Hindlimb muscle (tissue), 1 donor: ENCODE data around the gene DNER. TPM values are rescaled to one million over a fixed set of nuclear protein-coding genes. Genes with fewer than 3 reads are reported as not detected.
A peak's percentile ranks its signal among the peaks of the same experiment; 100 is the strongest.
"Not testable (repeated sequence)": the region's sequence is repeated elsewhere in the genome, so short reads cannot be mapped to it uniquely, and the experiment has no call there.

Experiments
- DNase-seq: peaks from one replicate; pipeline ENCODE4 v3.0.0-alpha.2; 2013
- polyA plus RNA-seq: library from polyadenylated mRNA; unstranded; fragments of 120-200 nt; gene quantifications from one replicate; pipeline ENCODE4 v1.2.1, GENCODE V29; 2013; ENCODE audit not compliant: insufficient read length

Gene DNER
- polyA plus RNA-seq, 1 donor = 1.1 TPM

- DNase-seq = peak; percentile 72
These were observed 326.5 kb downstream of the DNER start for GRCh38 chr2:229387866-229388265.

GRCh38 chr2:229380101-229380625 lies 334.2 kb downstream of the DNER start:
- no peak for DNase-seq

DNA sequence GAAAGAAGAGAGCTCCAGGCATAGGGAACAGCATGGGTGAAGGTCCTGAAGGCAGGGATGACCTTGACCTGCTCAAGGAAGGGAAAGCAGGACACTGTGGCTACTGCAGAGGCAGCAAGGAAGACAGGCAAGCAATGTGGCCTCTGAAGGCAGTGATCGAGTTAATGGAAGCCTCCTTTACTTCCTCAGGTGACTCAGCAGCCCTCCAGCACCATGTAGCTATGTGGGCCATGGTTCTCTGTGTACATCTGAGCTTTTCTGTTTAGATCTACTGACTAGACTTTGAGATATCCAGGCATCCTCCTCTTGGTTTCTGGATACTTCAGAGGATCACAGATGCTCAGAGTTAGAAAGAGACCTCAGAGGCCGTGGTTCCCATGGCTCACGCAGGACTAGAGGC lies 336.0 kb downstream of the DNER start:
- no peak for DNase-seq

GRCh38 chr2:229376866-229377265 lies 337.5 kb downstream of the DNER start:
- DNase-seq = no peak

DNA sequence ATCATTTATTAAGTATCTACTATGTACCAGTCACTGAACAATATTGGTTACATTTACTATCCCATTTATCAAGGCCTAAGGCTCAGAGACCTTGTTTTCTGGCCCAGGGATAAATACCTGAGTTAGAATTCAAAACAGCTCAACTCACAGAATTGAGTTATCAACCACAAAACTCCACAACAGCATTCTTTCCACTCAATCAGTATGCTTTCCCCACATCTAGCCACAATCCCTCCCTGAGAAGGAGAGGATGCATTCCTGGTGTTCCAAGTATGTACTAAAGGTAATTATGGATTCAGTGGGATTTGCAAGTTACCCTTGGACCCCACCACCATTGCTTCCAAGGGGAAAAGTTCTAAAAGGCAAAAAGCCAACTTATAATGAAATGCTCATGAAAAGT lies 339.1 kb downstream of the DNER start:
- no peak for DNase-seq

GRCh38 chr2:229373311-229373710 lies 341.0 kb downstream of the DNER start:
- DNase-seq = not testable (repeated sequence)

DNA sequence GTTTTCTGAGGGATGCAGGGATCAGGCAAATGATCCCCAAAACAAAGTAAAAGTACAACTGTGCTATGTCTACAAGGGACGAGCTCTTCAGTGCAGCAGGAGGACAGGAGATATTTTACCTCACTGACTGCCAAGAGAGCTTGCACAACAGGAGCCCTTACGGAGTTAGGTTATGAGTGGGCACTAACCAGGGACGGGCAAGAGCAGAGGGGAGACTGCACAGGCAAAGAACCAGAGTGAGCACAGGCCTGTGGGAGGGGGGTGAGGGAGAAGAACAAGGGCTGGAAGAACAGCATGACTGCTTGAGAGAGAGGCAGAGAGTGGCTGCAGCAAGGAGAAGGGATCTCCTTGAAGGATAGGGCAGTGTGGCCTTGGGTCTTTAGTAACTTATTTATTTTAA lies 342.1 kb downstream of the DNER start:
- DNase-seq = no peak

DNA sequence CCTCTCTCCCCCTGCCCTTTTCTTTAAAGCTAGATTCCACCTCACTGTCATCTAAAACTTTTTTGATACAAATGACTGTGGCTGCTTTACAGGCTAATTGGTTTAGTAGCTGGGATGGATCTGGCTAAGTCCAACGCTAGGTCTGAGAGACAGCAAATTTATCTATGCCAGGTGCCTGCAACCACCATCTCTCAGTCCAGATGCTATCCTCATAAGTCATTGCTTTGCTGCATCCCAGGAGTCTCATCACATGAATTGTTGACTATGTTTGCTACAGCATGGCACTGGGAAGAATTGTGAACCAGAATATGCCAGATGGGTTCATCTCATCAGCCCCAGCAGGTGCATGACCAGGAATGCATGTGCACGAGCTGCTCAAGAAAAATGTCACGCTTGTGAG lies 343.3 kb downstream of the DNER start:
- DNase-seq = no peak

- DNase-seq = peak; percentile 80
These were observed 343.8 kb downstream of the DNER start for GRCh38 chr2:229370509-229370908.

GRCh38 chr2:229363185-229363814 lies 351.1 kb downstream of the DNER start:
- DNase-seq = peak; percentile 19

GRCh38 chr2:229350883-229351282 lies 363.5 kb downstream of the DNER start:
- no peak for DNase-seq

DNA sequence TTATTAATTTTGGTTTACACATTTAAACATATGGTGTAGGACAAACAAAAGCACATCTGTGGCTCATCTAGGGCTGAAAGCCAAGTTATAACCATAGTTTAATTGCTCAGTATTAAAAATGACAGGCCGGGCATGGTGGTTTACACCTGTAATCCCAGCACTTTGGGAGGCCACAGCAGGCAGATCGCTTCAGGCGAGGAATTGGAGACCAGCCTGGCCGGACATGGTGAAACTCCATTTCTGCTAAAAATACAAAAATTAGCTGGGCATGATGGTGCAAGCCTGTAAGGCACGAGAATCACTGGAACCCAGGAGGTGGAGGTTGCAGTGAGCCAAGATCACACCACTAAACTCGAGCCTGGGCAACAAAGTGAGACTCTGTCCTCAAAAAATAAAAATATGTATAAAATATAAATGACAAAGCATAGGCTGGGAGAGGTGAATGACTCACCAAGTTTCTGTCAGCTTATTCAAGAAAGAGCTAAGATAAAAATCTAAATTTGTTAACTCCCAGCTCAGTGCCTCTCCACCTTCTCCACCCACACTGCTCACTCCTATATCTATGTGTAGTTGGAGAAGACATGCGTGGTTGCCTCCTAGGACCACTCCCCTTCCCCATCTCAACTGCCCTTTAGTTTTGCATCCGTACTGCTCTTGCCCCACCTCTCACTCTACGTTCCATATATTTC lies 364.1 kb downstream of the DNER start:
- no peak for DNase-seq

- DNase-seq = no peak
These were observed 366.2 kb downstream of the DNER start for GRCh38 chr2:229348128-229348527.

- no peak for DNase-seq
These were observed 367.4 kb downstream of the DNER start for GRCh38 chr2:229346816-229347540.

- no peak for DNase-seq
These were observed 369.4 kb downstream of the DNER start for GRCh38 chr2:229344955-229345354.

- DNase-seq = no peak
These were observed 370.2 kb downstream of the DNER start for GRCh38 chr2:229344151-229344551.

DNA sequence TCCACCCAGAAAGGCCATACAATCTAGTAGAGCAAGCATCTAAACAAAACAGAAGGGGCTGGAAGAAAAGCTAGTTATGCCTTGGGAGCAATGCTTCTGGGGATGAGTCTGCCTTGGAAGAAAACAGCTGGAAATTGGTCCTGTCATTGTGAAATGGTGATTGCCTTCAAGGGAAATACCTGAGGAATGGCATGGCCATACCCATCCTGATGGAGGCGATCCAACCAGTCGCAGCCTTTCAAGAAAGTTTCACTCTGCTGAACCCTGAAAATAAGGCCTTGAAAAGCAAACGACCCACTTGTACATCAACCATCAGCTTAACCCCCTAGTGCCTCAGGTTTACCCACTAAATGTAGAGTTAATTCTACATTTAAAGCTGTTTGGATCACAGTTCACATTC lies 370.7 kb downstream of the DNER start:
- no peak for DNase-seq

DNA sequence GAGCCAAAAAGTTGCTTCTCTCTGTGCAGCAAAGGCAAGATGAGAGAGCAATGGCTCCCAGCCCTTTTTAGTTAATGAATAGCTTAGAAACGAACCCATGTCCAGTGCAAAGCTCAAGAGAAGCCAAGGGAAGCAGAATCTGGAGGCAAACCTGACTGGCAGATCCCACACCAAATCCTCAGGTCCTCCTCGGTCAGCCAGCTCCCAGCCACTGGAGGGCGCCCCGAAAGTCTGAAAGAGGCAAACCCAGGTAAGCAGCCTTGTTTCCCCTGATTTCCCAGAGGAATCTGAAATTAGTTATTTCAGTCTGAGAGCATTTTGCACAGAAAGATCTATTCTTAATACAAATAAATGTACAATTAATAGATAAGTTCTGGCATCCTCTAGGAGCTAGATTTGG lies 372.0 kb downstream of the DNER start:
- DNase-seq = no peak

DNA sequence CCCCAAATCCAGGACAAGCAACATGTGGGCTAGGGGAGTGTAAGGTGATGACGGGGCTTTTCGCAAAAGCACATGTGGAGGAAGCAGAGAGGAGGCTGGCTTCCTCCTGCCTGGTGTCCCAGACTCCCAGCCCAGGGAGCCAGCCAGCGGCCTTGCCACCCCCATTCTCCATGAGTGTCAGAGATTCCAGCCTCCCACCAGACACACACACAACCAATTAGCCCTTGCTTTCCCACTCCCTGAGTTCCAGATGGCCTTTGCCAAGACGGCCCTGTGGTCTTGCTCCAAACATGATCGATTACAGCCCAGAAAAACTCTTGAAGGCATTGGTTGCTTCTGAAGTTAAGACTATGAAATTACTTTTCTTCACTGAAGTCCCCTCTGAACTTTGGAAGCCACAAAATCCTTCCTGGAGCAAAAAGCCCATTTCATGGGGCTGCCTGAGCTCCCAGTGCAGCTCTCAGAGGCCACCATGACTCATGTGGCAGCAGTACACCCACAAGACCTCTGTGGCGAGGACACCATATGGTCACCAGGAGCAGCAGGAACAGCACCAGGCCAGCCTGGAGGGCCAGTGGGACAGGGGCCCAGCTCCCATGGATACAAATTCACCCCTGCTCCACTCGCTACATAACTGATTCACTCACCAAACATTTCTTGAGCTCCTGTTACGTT lies 374.1 kb downstream of the DNER start:
- no peak for DNase-seq

- DNase-seq = no peak
These were observed 374.7 kb downstream of the DNER start for GRCh38 chr2:229339618-229340017.

- not testable (repeated sequence) for DNase-seq
These were observed 375.2 kb downstream of the DNER start for GRCh38 chr2:229339171-229339570.

GRCh38 chr2:229335877-229336346 lies 378.4 kb downstream of the DNER start:
- no peak for DNase-seq

- DNase-seq = no peak
These were observed 379.0 kb downstream of the DNER start for GRCh38 chr2:229335330-229335729.
